IMR-90 (cell line): ENCODE measurements around the gene MROH7. TPM values are rescaled to one million over a fixed set of nuclear protein-coding genes. Genes with fewer than 3 reads are reported as not detected.

Experiments
- ATAC-seq: fragments of 200-7000 bp; cut with Tn5 transposase; 2 replicates; pipeline ENCODE4 v1.9.1; 2020; ENCODE audit warnings: low read depth, mild to moderate bottlenecking, moderate library complexity
- BruUV-seq: library from RNA; stranded (reverse); fragments of 400-500 nt; replicated peaks from 2 replicates; lab custom pipeline; 2021; lab: Mats Ljungman, UMichigan
- CTCF ChIA-PET: fragments of 300-600 bp; formaldehyde crosslinking; extraction: SDS; loops from one replicate; lab custom pipeline; 2021; ENCODE audit warnings: antibody characterized with exemption; lab: Yijun Ruan, JAX
- POLR2A ChIA-PET: fragments of 300-600 bp; sonication (Branson Sonifier 250); formaldehyde crosslinking; loops from one replicate; lab custom pipeline; 2022; ENCODE audit warnings: antibody characterized with exemption; ENCODE audit not compliant: unreplicated experiment; lab: Charles Lee
- DNase-seq: peaks from one replicate; pipeline ENCODE4 v3.0.0; 2013
- H2AFZ ChIP-seq: replicated peaks from 2 replicates; pipeline ENCODE3; 2013; ENCODE audit warnings: low read length, mild to moderate bottlenecking; ENCODE audit not compliant: poor library complexity
- H2AK5ac ChIP-seq: 2 replicates; pipeline ENCODE4 v1.6.1; 2013; ENCODE audit warnings: low read depth, low read length, inconsistent platforms
- H2AK9ac ChIP-seq: replicated peaks from 2 replicates; pipeline ENCODE3; 2013; ENCODE audit warnings: mild to moderate bottlenecking, low read depth, low read length, moderate library complexity; ENCODE audit not compliant: poor library complexity
- H2BK120ac ChIP-seq: 2 replicates; pipeline ENCODE4 v1.6.1; 2013; ENCODE audit warnings: low read depth, low read length, inconsistent platforms
- H2BK15ac ChIP-seq: 3 replicates; pipeline ENCODE4 v1.6.1; 2013; ENCODE audit warnings: low read depth, low read length, inconsistent platforms
- H2BK20ac ChIP-seq: 2 replicates; pipeline ENCODE4 v1.6.1; 2013; ENCODE audit warnings: low read depth, mild to moderate bottlenecking, inconsistent platforms, low read length, moderate library complexity
- H2BK5ac ChIP-seq: 2 replicates; pipeline ENCODE4 v1.6.1; 2013; ENCODE audit warnings: mild to moderate bottlenecking, low read depth, low read length, inconsistent platforms; ENCODE audit not compliant: poor library complexity, severe bottlenecking
- H3K14ac ChIP-seq: replicated peaks from 2 replicates; pipeline ENCODE4 v1.6.1; 2013; ENCODE audit warnings: low read depth, low read length, inconsistent platforms
- H3K18ac ChIP-seq: 2 replicates; pipeline ENCODE4 v1.6.1; 2013; ENCODE audit warnings: low read depth, low read length, control low read depth
- H3K23ac ChIP-seq: 2 replicates; pipeline ENCODE4 v1.6.1; 2013; ENCODE audit warnings: low read depth, low read length, inconsistent platforms
- H3K27ac ChIP-seq: 2 replicates; pipeline ENCODE4 v1.5.1; 2013; ENCODE audit warnings: mild to moderate bottlenecking, control low read depth, low read length; ENCODE audit not compliant: insufficient read depth
- H3K27me3 ChIP-seq: 2 replicates; pipeline ENCODE4 v1.6.1; 2013; ENCODE audit warnings: low read length; ENCODE audit not compliant: control insufficient read depth, insufficient read depth
- H3K36me3 ChIP-seq: 2 replicates; pipeline ENCODE4 v1.6.1; 2013; ENCODE audit warnings: low read length, mixed read lengths; ENCODE audit not compliant: control insufficient read depth, insufficient read depth
- H3K4ac ChIP-seq: 2 replicates; pipeline ENCODE4 v1.6.1; 2013; ENCODE audit warnings: low read depth, low read length, inconsistent platforms
- H3K4me1 ChIP-seq: 2 replicates; pipeline ENCODE4 v1.6.1; 2013; ENCODE audit warnings: low read length, mixed read lengths; ENCODE audit not compliant: control insufficient read depth, insufficient read depth
- H3K4me2 ChIP-seq: 2 replicates; pipeline ENCODE4 v1.6.1; 2013; ENCODE audit warnings: low read depth, mild to moderate bottlenecking, control low read depth, low read length, moderate library complexity
- H3K4me3 ChIP-seq: 2 replicates; pipeline ENCODE4 v1.5.1; 2013; ENCODE audit warnings: low read depth, mild to moderate bottlenecking, control low read depth, low read length, moderate library complexity; ENCODE audit not compliant: insufficient read depth
- H3K56ac ChIP-seq: 2 replicates; pipeline ENCODE4 v1.6.1; 2013; ENCODE audit warnings: low read length, inconsistent platforms; ENCODE audit not compliant: insufficient read depth; ENCODE audit errors: extremely low read depth
- H3K79me1 ChIP-seq, 2 experiments: 2 replicates each; pipeline ENCODE4 v1.6.1; 2013; ENCODE audit warnings: low read length in 2 of 2, inconsistent platforms in 1 of 2, low read depth in 1 of 2
- H3K9ac ChIP-seq: 2 replicates; pipeline ENCODE4 v1.6.1; 2013; ENCODE audit warnings: low read depth, low read length, control low read depth
- H3K9me1 ChIP-seq: 2 replicates; pipeline ENCODE4 v1.6.1; 2013; ENCODE audit warnings: low read length, inconsistent platforms; ENCODE audit not compliant: insufficient read depth
- H3K9me3 ChIP-seq: 2 replicates; pipeline ENCODE4 v1.6.1; 2013; ENCODE audit warnings: low read length; ENCODE audit not compliant: control insufficient read depth, insufficient read depth
- H4K20me1 ChIP-seq: 2 replicates; pipeline ENCODE4 v1.6.1; 2013; ENCODE audit warnings: low read length, inconsistent platforms; ENCODE audit not compliant: insufficient read depth
- H4K5ac ChIP-seq: 2 replicates; pipeline ENCODE4 v1.6.1; 2013; ENCODE audit warnings: mild to moderate bottlenecking, low read depth, low read length, control low read depth
- H4K8ac ChIP-seq, 2 experiments: 2 replicates each; pipeline ENCODE4 v1.6.1; 2013; ENCODE audit warnings: low read depth in 2 of 2, low read length in 2 of 2, control low read depth in 1 of 2, inconsistent platforms in 1 of 2
- H4K91ac ChIP-seq: 2 replicates; pipeline ENCODE4 v1.6.1; 2013; ENCODE audit warnings: low read depth, low read length, inconsistent platforms; ENCODE audit not compliant: insufficient read depth
- BHLHE40 ChIP-seq: fragments of 150-350 bp; IDR thresholded peaks from 2 replicates; pipeline ENCODE4 v1.6.1; 2016; ENCODE audit warnings: mild to moderate bottlenecking, low read depth, low read length
- CEBPB ChIP-seq: IDR thresholded peaks from 2 replicates; pipeline ENCODE4 v1.6.1; 2012; ENCODE audit warnings: low read depth, low read length, improper control_type of control experiment
- CTCF ChIP-seq: conservative IDR thresholded peaks from 2 replicates; pipeline ENCODE4 v1.5.1; 2012; ENCODE audit warnings: mild to moderate bottlenecking, low read depth, low read length, improper control_type of control experiment
- ELK1 ChIP-seq: fragments of 150-350 bp; IDR thresholded peaks from 2 replicates; pipeline ENCODE4 v1.6.1; 2016; ENCODE audit warnings: low read depth, mild to moderate bottlenecking, low read length, moderate library complexity, borderline replicate concordance
- FOS ChIP-seq: fragments of 150-350 bp; IDR thresholded peaks from 2 replicates; pipeline ENCODE4 v1.6.1; 2016; ENCODE audit warnings: low read depth, low read length
- MAFK ChIP-seq: IDR thresholded peaks from 2 replicates; pipeline ENCODE4 v1.6.1; 2012; ENCODE audit warnings: low read depth, low read length, improper control_type of control experiment
- MAZ ChIP-seq: IDR thresholded peaks from 2 replicates; pipeline ENCODE4 v1.6.1; 2012; ENCODE audit warnings: low read depth, mild to moderate bottlenecking, low read length, improper control_type of control experiment, moderate library complexity, borderline replicate concordance
- MXI1 ChIP-seq: IDR thresholded peaks from 2 replicates; pipeline ENCODE4 v1.6.1; 2012; ENCODE audit warnings: low read depth, mild to moderate bottlenecking, low read length, moderate library complexity, borderline replicate concordance
- NFE2L2 ChIP-seq: fragments of 150-350 bp; IDR thresholded peaks from 2 replicates; pipeline ENCODE4 v1.6.1; 2016; ENCODE audit warnings: low read depth, mild to moderate bottlenecking, low read length
- RAD21 ChIP-seq: IDR thresholded peaks from 2 replicates; pipeline ENCODE4 v1.6.1; 2012; ENCODE audit warnings: low read length, improper control_type of control experiment
- RCOR1 ChIP-seq: IDR thresholded peaks from 2 replicates; pipeline ENCODE4 v1.6.1; 2012; ENCODE audit warnings: mild to moderate bottlenecking, low read length, improper control_type of control experiment; ENCODE audit not compliant: insufficient replicate concordance
- RFX5 ChIP-seq: IDR thresholded peaks from 2 replicates; pipeline ENCODE4 v1.8.0; 2012; ENCODE audit warnings: low read depth, mild to moderate bottlenecking, low read length, moderate library complexity
- SMC3 ChIP-seq: fragments of 150-350 bp; IDR thresholded peaks from 2 replicates; pipeline ENCODE4 v1.6.1; 2016; ENCODE audit warnings: low read depth, mild to moderate bottlenecking, antibody characterized with exemption, low read length, moderate library complexity
- USF2 ChIP-seq: fragments of 150-350 bp; IDR thresholded peaks from 2 replicates; pipeline ENCODE4 v1.6.1; 2017; ENCODE audit warnings: mild to moderate bottlenecking, antibody characterized with exemption, low read length, low read depth
- WGBS, 2 experiments: methylation state at CpG; one replicate each; pipeline versions ENCODE4 v1.1.5 to v1.1.7; 2013; ENCODE audit warnings: missing lambda C conversion rate in 2 of 2; ENCODE audit not compliant: insufficient read length in 1 of 2; ENCODE audit errors: extremely low coverage in 2 of 2; 5-methylcytosine and 5-hydroxymethylcytosine counted together
- dilution Hi-C: fragments of 300-500 bp; cut with HindIII; formaldehyde crosslinking; loops from one replicate; pipeline ENCODE4 v1.14.3; 2018; ENCODE audit warnings: low sequenced_read_pairs; ENCODE audit not compliant: unreplicated experiment
- in situ Hi-C: fragments of 300-500 bp; cut with MboI; formaldehyde crosslinking; loops from 3 replicates; pipeline ENCODE4 v1.14.3; 2019; ENCODE audit warnings: low sequenced_read_pairs, inconsistent platforms, mixed read lengths
- intact Hi-C: fragments of 100-400 bp; cut with micrococcal nuclease; formaldehyde crosslinking; loops from 2 replicates; pipeline ENCODE4 v1.10.0; 2022
- polyA plus RNA-seq, 3 experiments: library from polyadenylated mRNA; depleted of rRNA; stranded (reverse); fragments of >200 nt; gene quantifications; 2 replicates each; pipeline ENCODE4 v1.2.3, GENCODE V29; 2012; ENCODE audit warnings: low replicate concordance in 1 of 3
- total RNA-seq: library from RNA; depleted of rRNA; stranded (reverse); fragments of >200 nt; gene quantifications from 2 replicates; pipeline ENCODE4 v1.2.3, GENCODE V29; 2012

MROH7 gene
- total and polyA plus RNA-seq, 2 of the 4 experiments (the other 2 are of a cell fraction) = not detected

GRCh38 chr1:54610601-54611580 lies 30.7 kb upstream of the MROH7 start:
- Histone ChIP-seq H4K91ac (no peak overlapping the region), H3K27ac (no peak overlapping the region), H3K14ac (no peak overlapping the region), H4K8ac (no peak overlapping the region), H3K4ac (no peak overlapping the region), H3K4me1 (no peaks in the 10 kb centered on the region), H3K23ac (no peak overlapping the region), H3K79me1 (no peaks in the 10 kb centered on the region), H2BK5ac (no peak overlapping the region), H3K18ac (no peak overlapping the region), H2AK9ac (no peak overlapping the region), H3K9me3 (no peaks in the 10 kb centered on the region), H3K9ac (no peak overlapping the region), H2BK20ac (no peak overlapping the region), H3K4me2 (no peak overlapping the region), H2AK5ac (no peak overlapping the region), H2BK120ac (no peak overlapping the region), H3K27me3 (peaks cover 11% of the 10 kb centered on the region), H3K4me3 (no peak overlapping the region), H4K5ac (no peak overlapping the region), H2BK15ac (no peak overlapping the region), H2AFZ (no peak overlapping the region), H4K20me1 (no peaks in the 10 kb centered on the region), H3K56ac (no peak overlapping the region), H3K9me1 (no peaks in the 10 kb centered on the region), H3K36me3 (no peaks in the 10 kb centered on the region)
- WGBS, 2 experiments = 100% methylated on average over 2 of the region's 18 CpGs; no CpG with 5 or more reads in 1 of the 2 experiments
- POLR2A ChIA-PET = no interaction called here
- no peak for ATAC-seq
- BruUV-seq = no TSS peak
- CTCF ChIA-PET = interaction anchor here (0.6 kb wide), 1 partner anchor 27 kb away, joined by 3 read pairs; no protein-coding TSS in a partner anchor
- intact Hi-C loops (no loop called here), dilution Hi-C loops (no loop called here), in situ Hi-C loops (no loop called here)
- no peak for DNase-seq
- no peak for TF ChIP-seq RAD21
- no peak for TF ChIP-seq NFE2L2
- no peak for TF ChIP-seq RCOR1
- TF ChIP-seq ELK1 = no peak
- TF ChIP-seq MXI1 = no peak
- TF ChIP-seq MAZ = no peak
- TF ChIP-seq SMC3 = no peak
- no peak for TF ChIP-seq BHLHE40
- no peak for TF ChIP-seq FOS
- TF ChIP-seq CEBPB = no peak
- TF ChIP-seq RFX5 = no peak
- no peak for TF ChIP-seq CTCF
- TF ChIP-seq USF2 = no peak
- TF ChIP-seq MAFK = no peak
